ENCODE results near the gene KRT3.

DNA sequence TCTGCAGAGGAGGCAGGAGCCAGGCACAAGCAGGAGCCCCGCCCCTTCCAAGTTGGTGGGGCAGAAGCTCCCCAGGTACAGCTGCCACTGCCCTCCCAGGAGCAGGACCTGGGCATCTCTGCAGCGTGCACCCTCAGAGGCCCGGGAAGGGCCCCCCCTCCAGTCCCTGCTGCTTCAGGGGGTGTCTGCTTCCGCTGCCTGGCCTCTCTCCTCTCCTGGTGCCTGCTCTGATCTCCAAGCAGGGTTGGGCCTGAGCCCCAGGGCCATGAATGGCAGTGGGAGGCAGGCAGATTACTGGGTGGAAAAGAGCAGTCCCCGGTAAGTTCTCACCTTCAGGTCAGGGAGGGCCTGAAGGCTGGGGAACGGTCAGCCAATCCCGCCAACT lies 53.7 kb downstream of the KRT3 start:
- TF ChIP-seq CTCF (IDR thresholded peaks at IDR 0.05 in 8 of 11, conservative IDR thresholded peaks at IDR 0.05 in 3 of 11): no peak
- no peak for TF ChIP-seq POLR2A (IDR thresholded peaks at IDR 0.05)

All from spleen (tissue), 7 donors.